ENCODE measurements around the gene NPAS3. TPM values are rescaled to one million over a fixed set of nuclear protein-coding genes. Genes with fewer than 3 reads are reported as not detected.

NPAS3 gene
- total and polyA plus RNA-seq, 2 of the 13 experiments (the other 11 are each of a cell fraction or from before 2014, with no cell fraction given): not detected

GRCh38 chr14:32897698-32898064, 41.0 kb upstream of the NPAS3 start:
- POLR2A ChIA-PET: no interaction called here
- peak; percentile 71 for ATAC-seq
- BruUV-seq (replicated peaks): no TSS peak

More at GRCh38 chr14:32897698-32898064, 41.0 kb upstream of the NPAS3 start:
- intact Hi-C loops (cut with micrococcal nuclease; ENCODE audit: unreplicated experiment) (no loop called here), in situ Hi-C loops (cut with HindIII; ENCODE audit: extremely low pct_ligation_motif_present, low pct_unique_long_range_greater_than_20kb) (no loop called here)
- 30% methylated on average over 7 of the region's 7 CpGs for WGBS (ENCODE audit: low lambda C conversion rate)
- DNase-seq (ENCODE audit: low spot score) (no peak), FAIRE-seq (no peak)
- CTCF ChIA-PET (ENCODE audit: low intra/inter-chr PET ratio, low total read pairs): no interaction called here
- no peaks in the 10 kb centered on the region for H4K20me1 ChIP-seq (ENCODE audit: insufficient read depth, low read length)
- H3K4me1 ChIP-seq (ENCODE audit: insufficient read depth, low read length): peaks cover 7% of the 10 kb centered on the region
- no peaks in the 10 kb centered on the region for H3K36me3 ChIP-seq (replicated peaks in 1 of 2; ENCODE audit: control insufficient read depth in 1 of 2, insufficient read depth in 2 of 2, low read length in 2 of 2)
- H3K4me2 ChIP-seq (ENCODE audit: low read depth, low read length): peak overlapping the region; percentile 65
- H3K79me2 ChIP-seq (ENCODE audit: insufficient read depth, low read length): no peaks in the 10 kb centered on the region
- no peak for TF ChIP-seq GABPA (IDR thresholded peaks at IDR 0.05; ENCODE audit: low read depth, low read length)
- TF ChIP-seq GABPA (CRISPR knock-in tag; IDR thresholded peaks at IDR 0.05; ENCODE audit: low read depth): peak; percentile 41; the same call in 1 of the 2 replicates
- TF ChIP-seq, protein P1, sequence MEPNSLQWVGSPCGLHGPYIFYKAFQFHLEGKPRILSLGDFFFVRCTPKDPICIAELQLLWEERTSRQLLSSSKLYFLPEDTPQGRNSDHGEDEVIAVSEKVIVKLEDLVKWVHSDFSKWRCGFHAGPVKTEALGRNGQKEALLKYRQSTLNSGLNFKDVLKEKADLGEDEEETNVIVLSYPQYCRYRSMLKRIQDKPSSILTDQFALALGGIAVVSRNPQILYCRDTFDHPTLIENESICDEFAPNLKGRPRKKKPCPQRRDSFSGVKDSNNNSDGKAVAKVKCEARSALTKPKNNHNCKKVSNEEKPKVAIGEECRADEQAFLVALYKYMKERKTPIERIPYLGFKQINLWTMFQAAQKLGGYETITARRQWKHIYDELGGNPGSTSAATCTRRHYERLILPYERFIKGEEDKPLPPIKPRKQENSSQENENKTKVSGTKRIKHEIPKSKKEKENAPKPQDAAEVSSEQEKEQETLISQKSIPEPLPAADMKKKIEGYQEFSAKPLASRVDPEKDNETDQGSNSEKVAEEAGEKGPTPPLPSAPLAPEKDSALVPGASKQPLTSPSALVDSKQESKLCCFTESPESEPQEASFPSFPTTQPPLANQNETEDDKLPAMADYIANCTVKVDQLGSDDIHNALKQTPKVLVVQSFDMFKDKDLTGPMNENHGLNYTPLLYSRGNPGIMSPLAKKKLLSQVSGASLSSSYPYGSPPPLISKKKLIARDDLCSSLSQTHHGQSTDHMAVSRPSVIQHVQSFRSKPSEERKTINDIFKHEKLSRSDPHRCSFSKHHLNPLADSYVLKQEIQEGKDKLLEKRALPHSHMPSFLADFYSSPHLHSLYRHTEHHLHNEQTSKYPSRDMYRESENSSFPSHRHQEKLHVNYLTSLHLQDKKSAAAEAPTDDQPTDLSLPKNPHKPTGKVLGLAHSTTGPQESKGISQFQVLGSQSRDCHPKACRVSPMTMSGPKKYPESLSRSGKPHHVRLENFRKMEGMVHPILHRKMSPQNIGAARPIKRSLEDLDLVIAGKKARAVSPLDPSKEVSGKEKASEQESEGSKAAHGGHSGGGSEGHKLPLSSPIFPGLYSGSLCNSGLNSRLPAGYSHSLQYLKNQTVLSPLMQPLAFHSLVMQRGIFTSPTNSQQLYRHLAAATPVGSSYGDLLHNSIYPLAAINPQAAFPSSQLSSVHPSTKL (CRISPR knock-in tag; IDR thresholded peaks at IDR 0.05): peak; percentile 7; the same call in 1 of the 2 replicates
- 0 out of 2 replicates have a peak, but pooled peaks have one; percentile 25 for TF ChIP-seq ELF1 (CRISPR knock-in tag; IDR thresholded peaks at IDR 0.05)
- peak; percentile 48 for TF ChIP-seq RARA (CRISPR knock-in tag; IDR thresholded peaks at IDR 0.05)
- TF ChIP-seq ZNF44 (CRISPR knock-in tag; IDR thresholded peaks at IDR 0.05): no peak
- no peak for TF ChIP-seq POGK (CRISPR knock-in tag; conservative IDR thresholded peaks at IDR 0.05)
- TF ChIP-seq NR2F6 (IDR thresholded peaks at IDR 0.05): peak; percentile 33; the same call in 1 of the 2 replicates
- 0 out of 2 replicates have a peak, but pooled peaks have one; percentile 13 for TF ChIP-seq NR2F6 (CRISPR knock-in tag; IDR thresholded peaks at IDR 0.05)
- 0 out of 2 replicates have a peak, but pooled peaks have one; percentile 8 for TF ChIP-seq KAT8 (CRISPR knock-in tag; IDR thresholded peaks at IDR 0.05)
- TF ChIP-seq, protein P2, sequence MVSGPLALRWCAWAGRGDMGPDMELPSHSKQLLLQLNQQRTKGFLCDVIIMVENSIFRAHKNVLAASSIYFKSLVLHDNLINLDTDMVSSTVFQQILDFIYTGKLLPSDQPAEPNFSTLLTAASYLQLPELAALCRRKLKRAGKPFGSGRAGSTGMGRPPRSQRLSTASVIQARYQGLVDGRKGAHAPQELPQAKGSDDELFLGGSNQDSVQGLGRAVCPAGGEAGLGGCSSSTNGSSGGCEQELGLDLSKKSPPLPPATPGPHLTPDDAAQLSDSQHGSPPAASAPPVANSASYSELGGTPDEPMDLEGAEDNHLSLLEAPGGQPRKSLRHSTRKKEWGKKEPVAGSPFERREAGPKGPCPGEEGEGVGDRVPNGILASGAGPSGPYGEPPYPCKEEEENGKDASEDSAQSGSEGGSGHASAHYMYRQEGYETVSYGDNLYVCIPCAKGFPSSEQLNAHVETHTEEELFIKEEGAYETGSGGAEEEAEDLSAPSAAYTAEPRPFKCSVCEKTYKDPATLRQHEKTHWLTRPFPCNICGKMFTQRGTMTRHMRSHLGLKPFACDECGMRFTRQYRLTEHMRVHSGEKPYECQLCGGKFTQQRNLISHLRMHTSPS (CRISPR knock-in tag; IDR thresholded peaks at IDR 0.05; ENCODE audit: low read depth): no peak
- TF ChIP-seq ZNF124 (CRISPR knock-in tag; IDR thresholded peaks at IDR 0.05): peak; percentile 84
- TF ChIP-seq FOXA3 (CRISPR knock-in tag; IDR thresholded peaks at IDR 0.05): 0 out of 2 replicates have a peak, but pooled peaks have one; percentile 7
- TF ChIP-seq ZFP36 (IDR thresholded peaks at IDR 0.05; ENCODE audit: borderline replicate concordance, low read depth, low read length, partially characterized antibody): peak; percentile 10
- TF ChIP-seq MTF2 (CRISPR knock-in tag; IDR thresholded peaks at IDR 0.05; ENCODE audit: borderline replicate concordance): 0 out of 2 replicates have a peak, but pooled peaks have one; percentile 48
- peak; percentile 28; the same call in 1 of the 2 replicates for TF ChIP-seq ZNF644 (CRISPR knock-in tag; IDR thresholded peaks at IDR 0.05; ENCODE audit: low read depth)
- TF ChIP-seq MYNN (CRISPR knock-in tag; IDR thresholded peaks at IDR 0.05; ENCODE audit: low read depth): no peak
- no peak for TF ChIP-seq RCOR2 (CRISPR knock-in tag; IDR thresholded peaks at IDR 0.05)
- peak overlapping the region; percentile 48 for H3K9ac ChIP-seq (ENCODE audit: insufficient read depth, low read depth, low read length)
- peak overlapping the region; percentile 60 to 74 (median 67) for H3K4me3 ChIP-seq (replicated peaks in 1 of 3; ENCODE audit: insufficient read depth in 1 of 3, low read depth in 2 of 3, low read length in 3 of 3)
- peak overlapping the region; percentile 99 for H2AFZ ChIP-seq (ENCODE audit: low read length)
- H3K27me3 ChIP-seq (ENCODE audit: control insufficient read depth in 1 of 2, insufficient read depth in 2 of 2, low read length in 2 of 2): peaks cover 0 to 22% of the 10 kb centered on the region in 2 experiments; a peak in 2 of 5 replicates
- no peak overlapping the region for H3K27ac ChIP-seq (ENCODE audit: extremely low read length, insufficient read depth, low read length)
- no peaks in the 10 kb centered on the region for H3K9me3 ChIP-seq (ENCODE audit: low read length)

Measured in HepG2 (cell line).